ENCODE results near the gene LOXHD1.

Gene LOXHD1

GRCh38 chr18:46676182-46676835 lies 19.3 kb upstream of the LOXHD1 start:
- DNase-seq (ENCODE audit: low read depth in 3 of 3) = no peak

GRCh38 chr18:46675112-46675511 lies 18.1 kb upstream of the LOXHD1 start:
- no peak for DNase-seq (ENCODE audit: low read depth in 3 of 3)

- no peak for DNase-seq (ENCODE audit: low read depth in 3 of 3)
Observed at GRCh38 chr18:46672062-46672970, 15.3 kb upstream of the LOXHD1 start.

GRCh38 chr18:46668694-46669093 lies 11.7 kb upstream of the LOXHD1 start:
- no peak for DNase-seq (ENCODE audit: low read depth in 3 of 3)

- DNase-seq (ENCODE audit: low read depth in 3 of 3) = no peak
Observed at GRCh38 chr18:46668135-46668534, 11.1 kb upstream of the LOXHD1 start.

GRCh38 chr18:46663539-46663938 lies 6.5 kb upstream of the LOXHD1 start:
- DNase-seq (ENCODE audit: low read depth in 3 of 3) = no peak

- no peak for DNase-seq (ENCODE audit: low read depth in 3 of 3)
Observed at GRCh38 chr18:46660957-46661749, 4.1 kb upstream of the LOXHD1 start.

GRCh38 chr18:46659484-46659883 lies 2.5 kb upstream of the LOXHD1 start:
- no peak for DNase-seq (ENCODE audit: low read depth in 3 of 3)

GRCh38 chr18:46656326-46657114 lies 500 bp downstream of the LOXHD1 start:
- DNase-seq (ENCODE audit: low read depth in 3 of 3) = no peak

- no peak for DNase-seq (ENCODE audit: low read depth in 3 of 3)
Observed at GRCh38 chr18:46652372-46652771, 4.6 kb downstream of the LOXHD1 start.

GRCh38 chr18:46650681-46651080 lies 6.3 kb downstream of the LOXHD1 start:
- no peak for DNase-seq (ENCODE audit: low read depth in 3 of 3)

- no peak for DNase-seq (ENCODE audit: low read depth in 3 of 3)
Observed at GRCh38 chr18:46649071-46649862, 7.8 kb downstream of the LOXHD1 start.

- DNase-seq (ENCODE audit: low read depth in 3 of 3) = no peak
Observed at GRCh38 chr18:46646468-46646867, 10.6 kb downstream of the LOXHD1 start.

GRCh38 chr18:46642561-46642960 lies 14.5 kb downstream of the LOXHD1 start:
- no peak for DNase-seq (ENCODE audit: low read depth in 3 of 3)

- DNase-seq (ENCODE audit: low read depth in 3 of 3) = no peak
Observed at GRCh38 chr18:46641917-46642316, 15.1 kb downstream of the LOXHD1 start.

GRCh38 chr18:46639386-46639785 lies 17.6 kb downstream of the LOXHD1 start:
- DNase-seq (ENCODE audit: low read depth in 3 of 3) = no peak

- no peak for DNase-seq (ENCODE audit: low read depth in 3 of 3)
Observed at GRCh38 chr18:46636040-46636630, 20.9 kb downstream of the LOXHD1 start.

GRCh38 chr18:46632401-46633071 lies 24.5 kb downstream of the LOXHD1 start:
- DNase-seq (ENCODE audit: low read depth in 3 of 3) = no peak

GRCh38 chr18:46630991-46631390 lies 26.0 kb downstream of the LOXHD1 start:
- DNase-seq (ENCODE audit: low read depth in 3 of 3) = no peak

GRCh38 chr18:46630160-46630559 lies 26.9 kb downstream of the LOXHD1 start:
- DNase-seq (ENCODE audit: low read depth in 3 of 3) = no peak
